ENCODE data around the gene LIFR.

- TF ChIP-seq CTCF (optimal IDR thresholded peaks at IDR 0.05 in 1 of 3, IDR thresholded peaks at IDR 0.05 in 1 of 3, conservative IDR thresholded peaks at IDR 0.05 in 1 of 3; ENCODE audit: extremely low read depth in 1 of 3, insufficient read depth in 2 of 3, low read length in 3 of 3), result no peak
- no peak for TF ChIP-seq EZH2 (IDR thresholded peaks at IDR 0.05; ENCODE audit: low read length)
These were observed 863 bp upstream of the LIFR start for GRCh38 chr5:38557308-38557710.
